Hippocampal formation (tissue), 2 donors: ENCODE measurements around the gene FAM186B.
"Not testable (repeated sequence)": the region's sequence is repeated elsewhere in the genome, so short reads cannot be mapped to it uniquely, and the experiment has no call there.

Source experiments
- DNase-seq, 2 donors: peaks; one replicate each; lab custom pipeline; 2025; lab: John Stamatoyannopoulos, UW

The FAM186B gene

GRCh38 chr12:49635656-49636055, 30.2 kb upstream of the FAM186B start:
- DNase-seq: no peak

- no peak for DNase-seq
Observed at GRCh38 chr12:49635036-49635435, 29.6 kb upstream of the FAM186B start.

GRCh38 chr12:49633703-49634345, 28.4 kb upstream of the FAM186B start:
- DNase-seq: no peak

- no peak for DNase-seq
Observed at GRCh38 chr12:49632986-49633702, 27.7 kb upstream of the FAM186B start.

GRCh38 chr12:49632401-49632800, 27.0 kb upstream of the FAM186B start:
- no peak for DNase-seq

GRCh38 chr12:49631336-49631907, 26.0 kb upstream of the FAM186B start:
- no peak for DNase-seq

- no peak for DNase-seq
Observed at GRCh38 chr12:49627752-49628360, 22.4 kb upstream of the FAM186B start.

GRCh38 chr12:49626836-49627235, 21.4 kb upstream of the FAM186B start:
- DNase-seq: no peak

- no peak for DNase-seq
Observed at GRCh38 chr12:49626169-49626835, 20.9 kb upstream of the FAM186B start.

GRCh38 chr12:49624921-49625577, 19.6 kb upstream of the FAM186B start:
- DNase-seq: no peak

GRCh38 chr12:49623142-49623904, 17.9 kb upstream of the FAM186B start, which contains the start of gene PRPF40B:
Gene PRPF40B, plus strand, starts transcription at chr12:49623561. Its CDS starts 30 bp downstream, at chr12:49623591.
- peak; percentile 83 to 84 for DNase-seq

GRCh38 chr12:49622501-49623141, 17.2 kb upstream of the FAM186B start:
- no peak for DNase-seq

- DNase-seq: no peak
Observed at GRCh38 chr12:49621651-49622500, 16.4 kb upstream of the FAM186B start.

GRCh38 chr12:49619286-49619685, 13.8 kb upstream of the FAM186B start:
- no peak for DNase-seq

GRCh38 chr12:49618576-49618975, 13.1 kb upstream of the FAM186B start:
- DNase-seq: no peak

- no peak for DNase-seq
Observed at GRCh38 chr12:49616533-49617219, 11.2 kb upstream of the FAM186B start.

GRCh38 chr12:49615725-49616124, 10.3 kb upstream of the FAM186B start:
- DNase-seq: no peak

GRCh38 chr12:49612210-49612609, 6.8 kb upstream of the FAM186B start:
- DNase-seq: no peak

- not testable (repeated sequence) for DNase-seq
Observed at GRCh38 chr12:49610785-49611184, 5.3 kb upstream of the FAM186B start.
